ENCODE data around the gene EYS.

GRCh38 chr6:63797721-63798120, 1909.3 kb downstream of the EYS start:
- TF ChIP-seq CTCF (conservative IDR thresholded peaks at IDR 0.05) = no peak
- no peak for TF ChIP-seq ZFX (IDR thresholded peaks at IDR 0.05)

Data from C4-2B (cell line).